ENCODE data around the gene DENND1A.

Gene DENND1A

GRCh38 chr9:123614306-123615263, 315.3 kb downstream of the DENND1A start:
- no peak for DNase-seq (ENCODE audit: low read depth)

- DNase-seq (ENCODE audit: low read depth): no peak
Measured at GRCh38 chr9:123611226-123611625, 318.7 kb downstream of the DENND1A start.

GRCh38 chr9:123609844-123610243, 320.1 kb downstream of the DENND1A start:
- no peak for DNase-seq (ENCODE audit: low read depth)

- DNase-seq (ENCODE audit: low read depth): no peak
Measured at GRCh38 chr9:123608104-123608503, 321.8 kb downstream of the DENND1A start.

GRCh38 chr9:123607479-123607878, 322.4 kb downstream of the DENND1A start:
- no peak for DNase-seq (ENCODE audit: low read depth)

- DNase-seq (ENCODE audit: low read depth): no peak
Measured at GRCh38 chr9:123606141-123606540, 323.8 kb downstream of the DENND1A start.

- no peak for DNase-seq (ENCODE audit: low read depth)
Measured at GRCh38 chr9:123605286-123605685, 324.6 kb downstream of the DENND1A start.

GRCh38 chr9:123604861-123605260, 325.1 kb downstream of the DENND1A start:
- no peak for DNase-seq (ENCODE audit: low read depth)

- DNase-seq (ENCODE audit: low read depth): no peak
Measured at GRCh38 chr9:123601828-123602227, 328.1 kb downstream of the DENND1A start.

- no peak for DNase-seq (ENCODE audit: low read depth)
Measured at GRCh38 chr9:123599781-123600180, 330.1 kb downstream of the DENND1A start.

GRCh38 chr9:123597876-123598556, 331.9 kb downstream of the DENND1A start:
- DNase-seq (ENCODE audit: low read depth): no peak

- DNase-seq (ENCODE audit: low read depth): no peak
Measured at GRCh38 chr9:123597048-123597447, 332.9 kb downstream of the DENND1A start.

GRCh38 chr9:123591283-123591682, 338.6 kb downstream of the DENND1A start:
- no peak for DNase-seq (ENCODE audit: low read depth)

GRCh38 chr9:123590499-123590898, 339.4 kb downstream of the DENND1A start:
- DNase-seq (ENCODE audit: low read depth): no peak

- no peak for DNase-seq (ENCODE audit: low read depth)
Measured at GRCh38 chr9:123589361-123590239, 340.3 kb downstream of the DENND1A start.

- DNase-seq (ENCODE audit: low read depth): no peak
Measured at GRCh38 chr9:123586275-123586674, 343.7 kb downstream of the DENND1A start.

- DNase-seq (ENCODE audit: low read depth): no peak
Measured at GRCh38 chr9:123584202-123585176, 345.4 kb downstream of the DENND1A start.

GRCh38 chr9:123583646-123584045, 346.3 kb downstream of the DENND1A start:
- no peak for DNase-seq (ENCODE audit: low read depth)

GRCh38 chr9:123571240-123571639, 358.7 kb downstream of the DENND1A start:
- no peak for DNase-seq (ENCODE audit: low read depth)

- DNase-seq (ENCODE audit: low read depth): no peak
Measured at GRCh38 chr9:123568691-123569688, 360.9 kb downstream of the DENND1A start.
